OCI-LY7 (cell line): Measurements from ENCODE around the gene KCNC1. TPM values are rescaled to one million over a fixed set of nuclear protein-coding genes. Genes with fewer than 3 reads are reported as not detected.

Experiments
- BruUV-seq: library from RNA; stranded (reverse); fragments of 400-500 nt; replicated peaks from 2 replicates; lab custom pipeline; 2021; lab: Mats Ljungman, UMichigan
- CTCF ChIA-PET: fragments of 300-600 bp; sonication (Branson Sonifier 250); formaldehyde crosslinking; loops from one replicate; lab custom pipeline; 2022; ENCODE audit warnings: antibody characterized with exemption; ENCODE audit not compliant: unreplicated experiment; lab: Charles Lee
- POLR2A ChIA-PET: fragments of 300-600 bp; sonication (Branson Sonifier 250); formaldehyde crosslinking; loops from one replicate; lab custom pipeline; 2022; ENCODE audit warnings: antibody characterized with exemption; lab: Charles Lee
- DNase-seq: peaks from one replicate; pipeline ENCODE4 v3.0.0-alpha.2; 2015; ENCODE audit warnings: low spot score
- H2AFZ ChIP-seq: fragments of 200-600 bp; sonication (generic), shearing (Covaris generic); 2 replicates; pipeline ENCODE4 v1.6.1; 2014; ENCODE audit warnings: mild to moderate bottlenecking, antibody characterized with exemption, low read length, moderate library complexity
- H3K27ac ChIP-seq: fragments of 200-600 bp; sonication (generic); 2 replicates; pipeline ENCODE4 v1.5.1; 2014; ENCODE audit warnings: mixed run types, low read depth, mild to moderate bottlenecking, moderate library complexity, low read length, inconsistent platforms; ENCODE audit not compliant: poor library complexity, severe bottlenecking
- H3K36me3 ChIP-seq: fragments of 200-600 bp; sonication (generic); 2 replicates; pipeline ENCODE4 v1.6.1; 2014; ENCODE audit warnings: mild to moderate bottlenecking, antibody characterized with exemption, low read length, moderate library complexity, mixed read lengths; ENCODE audit not compliant: insufficient read depth
- H3K4me1 ChIP-seq: fragments of 200-600 bp; sonication (generic); 2 replicates; pipeline ENCODE4 v1.5.1; 2014; ENCODE audit warnings: mild to moderate bottlenecking, low read length; ENCODE audit not compliant: insufficient read depth, poor library complexity, severe bottlenecking
- H3K4me2 ChIP-seq: fragments of 200-600 bp; sonication (generic); 2 replicates; pipeline ENCODE4 v1.6.1; 2014; ENCODE audit warnings: mild to moderate bottlenecking, low read length
- H3K4me3 ChIP-seq: fragments of 200-600 bp; sonication (generic); 2 replicates; pipeline ENCODE4 v1.5.1; 2014; ENCODE audit warnings: mild to moderate bottlenecking, low read depth, low read length; ENCODE audit not compliant: poor library complexity, severe bottlenecking
- H3K79me2 ChIP-seq: fragments of 200-600 bp; sonication (generic); 2 replicates; pipeline ENCODE4 v1.6.1; 2016; ENCODE audit warnings: low read depth, mild to moderate bottlenecking, low read length, moderate library complexity, mixed read lengths; ENCODE audit not compliant: insufficient read depth
- H3K9me2 ChIP-seq: fragments of 200-600 bp; sonication (generic); 2 replicates; pipeline ENCODE4 v1.6.1; 2016; ENCODE audit warnings: mild to moderate bottlenecking, low read length, mixed read lengths; ENCODE audit not compliant: insufficient read depth
- H3K9me3 ChIP-seq: fragments of 200-600 bp; sonication (generic); 2 replicates; pipeline ENCODE4 v1.6.1; 2014; ENCODE audit warnings: mild to moderate bottlenecking, mixed run types, low read length, mixed read lengths
- H4K20me1 ChIP-seq: fragments of 200-600 bp; sonication (generic); 2 replicates; pipeline ENCODE4 v1.6.1; 2014; ENCODE audit warnings: mild to moderate bottlenecking, antibody characterized with exemption, low read length, moderate library complexity, mixed read lengths; ENCODE audit not compliant: insufficient read depth
- EZH2phosphoT487 ChIP-seq: fragments of 200-600 bp; sonication (generic); IDR thresholded peaks from 2 replicates; pipeline ENCODE4 v1.6.1; 2018; ENCODE audit warnings: low read depth, borderline replicate concordance, mild to moderate bottlenecking, mixed run types, antibody characterized with exemption, low read length, moderate library complexity, mixed read lengths
- intact Hi-C: fragments of 100-400 bp; cut with micrococcal nuclease; formaldehyde crosslinking; loops from one replicate; pipeline ENCODE4 v1.10.0; 2022; ENCODE audit not compliant: unreplicated experiment
- total RNA-seq, 2 experiments: library from RNA; depleted of rRNA in 1 of 2; stranded (reverse); fragments of >200 nt in 1 of 2; shearing (Covaris generic) in 1 of 2; gene quantifications; 2 replicates each; pipeline ENCODE4 v1.2.3, GENCODE V29; 2014 to 2022
- TF ChIP-seq, protein P1 (sequence below): fragments of 200-600 bp; sonication (generic); conservative IDR thresholded peaks from 2 replicates; pipeline ENCODE4 v1.5.1; 2014; ENCODE audit warnings: mild to moderate bottlenecking, antibody characterized with exemption, low read length, moderate library complexity, mixed read lengths

KCNC1 gene
- total RNA-seq, 2 experiments from 2014 or later, result not detected

DNA sequence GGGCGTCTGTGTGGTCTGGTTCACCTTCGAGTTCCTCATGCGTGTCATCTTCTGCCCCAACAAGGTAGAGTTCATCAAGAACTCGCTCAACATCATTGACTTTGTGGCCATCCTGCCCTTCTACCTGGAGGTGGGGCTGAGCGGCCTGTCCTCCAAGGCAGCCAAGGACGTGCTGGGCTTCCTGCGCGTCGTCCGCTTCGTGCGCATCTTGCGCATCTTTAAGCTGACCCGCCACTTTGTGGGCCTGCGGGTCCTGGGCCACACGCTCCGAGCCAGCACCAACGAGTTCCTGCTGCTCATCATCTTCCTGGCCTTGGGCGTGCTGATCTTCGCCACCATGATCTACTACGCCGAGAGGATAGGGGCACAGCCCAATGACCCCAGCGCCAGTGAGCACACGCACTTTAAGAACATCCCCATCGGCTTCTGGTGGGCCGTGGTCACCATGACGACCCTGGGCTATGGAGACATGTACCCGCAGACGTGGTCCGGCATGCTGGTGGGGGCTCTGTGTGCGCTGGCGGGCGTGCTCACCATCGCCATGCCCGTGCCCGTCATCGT, 37.3 kb downstream of the KCNC1 start:
- no peak for DNase-seq
- Histone ChIP-seq H2AFZ (no peak overlapping the region), H3K9me2 (no peaks in the 10 kb centered on the region), H4K20me1 (no peaks in the 10 kb centered on the region), H3K9me3 (no peaks in the 10 kb centered on the region), H3K27ac (no peak overlapping the region), H3K36me3 (no peaks in the 10 kb centered on the region), H3K4me1 (no peaks in the 10 kb centered on the region), H3K4me2 (no peak overlapping the region), H3K79me2 (no peaks in the 10 kb centered on the region), H3K4me3 (no peak overlapping the region)
- POLR2A ChIA-PET, result no interaction called here
- no peak for TF ChIP-seq EZH2phosphoT487
- TF ChIP-seq, protein P1, sequence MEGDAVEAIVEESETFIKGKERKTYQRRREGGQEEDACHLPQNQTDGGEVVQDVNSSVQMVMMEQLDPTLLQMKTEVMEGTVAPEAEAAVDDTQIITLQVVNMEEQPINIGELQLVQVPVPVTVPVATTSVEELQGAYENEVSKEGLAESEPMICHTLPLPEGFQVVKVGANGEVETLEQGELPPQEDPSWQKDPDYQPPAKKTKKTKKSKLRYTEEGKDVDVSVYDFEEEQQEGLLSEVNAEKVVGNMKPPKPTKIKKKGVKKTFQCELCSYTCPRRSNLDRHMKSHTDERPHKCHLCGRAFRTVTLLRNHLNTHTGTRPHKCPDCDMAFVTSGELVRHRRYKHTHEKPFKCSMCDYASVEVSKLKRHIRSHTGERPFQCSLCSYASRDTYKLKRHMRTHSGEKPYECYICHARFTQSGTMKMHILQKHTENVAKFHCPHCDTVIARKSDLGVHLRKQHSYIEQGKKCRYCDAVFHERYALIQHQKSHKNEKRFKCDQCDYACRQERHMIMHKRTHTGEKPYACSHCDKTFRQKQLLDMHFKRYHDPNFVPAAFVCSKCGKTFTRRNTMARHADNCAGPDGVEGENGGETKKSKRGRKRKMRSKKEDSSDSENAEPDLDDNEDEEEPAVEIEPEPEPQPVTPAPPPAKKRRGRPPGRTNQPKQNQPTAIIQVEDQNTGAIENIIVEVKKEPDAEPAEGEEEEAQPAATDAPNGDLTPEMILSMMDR, result no peak
- intact Hi-C loops, result no loop called here
- CTCF ChIA-PET, result no interaction called here
- BruUV-seq, result no TSS peak

- CTCF ChIA-PET, result interaction anchor here (0.6 kb wide), 1 partner anchor 203 kb away, joined by 4 read pairs; no protein-coding TSS in a partner anchor
- no peaks in the 10 kb centered on the region for H3K9me3 ChIP-seq
Measured at GRCh38 chr11:17772704-17773600, 38.4 kb downstream of the KCNC1 start.

More at GRCh38 chr11:17772704-17773600, 38.4 kb downstream of the KCNC1 start:
- Histone ChIP-seq H2AFZ (no peak overlapping the region), H3K4me2 (no peak overlapping the region), H3K36me3 (no peaks in the 10 kb centered on the region), H3K4me1 (no peaks in the 10 kb centered on the region), H3K4me3 (no peak overlapping the region), H3K9me2 (no peaks in the 10 kb centered on the region), H3K79me2 (no peaks in the 10 kb centered on the region), H4K20me1 (no peaks in the 10 kb centered on the region), H3K27ac (no peak overlapping the region)
- TF ChIP-seq EZH2phosphoT487, result no peak
- TF ChIP-seq, protein P1, result no peak
- no TSS peak for BruUV-seq
- DNase-seq, result no peak
- intact Hi-C loops, result no loop called here
- POLR2A ChIA-PET, result no interaction called here
